Neural cell (in vitro differentiated cells): Measurements from ENCODE around the gene CHRNA4.

Source experiments
- CTCF ChIP-seq: fragments of 450-650 bp; IDR thresholded peaks from 2 replicates; pipeline ENCODE4 v1.5.1; 2014; ENCODE audit warnings: antibody characterized with exemption, mild to moderate bottlenecking, moderate library complexity; ENCODE audit not compliant: poor library complexity, severe bottlenecking
- EZH2 ChIP-seq: fragments of 200-600, 300-800 bp; shearing (Covaris generic), sonication (generic); IDR thresholded peaks from 2 replicates; pipeline ENCODE4 v1.6.1; 2014; ENCODE audit warnings: antibody characterized with exemption, low read length, borderline replicate concordance, mild to moderate bottlenecking; ENCODE audit not compliant: insufficient read depth, poor library complexity, severe bottlenecking
- POLR2AphosphoS5 ChIP-seq: IDR thresholded peaks from 2 replicates; pipeline ENCODE4 v1.6.1; 2012

DNA sequence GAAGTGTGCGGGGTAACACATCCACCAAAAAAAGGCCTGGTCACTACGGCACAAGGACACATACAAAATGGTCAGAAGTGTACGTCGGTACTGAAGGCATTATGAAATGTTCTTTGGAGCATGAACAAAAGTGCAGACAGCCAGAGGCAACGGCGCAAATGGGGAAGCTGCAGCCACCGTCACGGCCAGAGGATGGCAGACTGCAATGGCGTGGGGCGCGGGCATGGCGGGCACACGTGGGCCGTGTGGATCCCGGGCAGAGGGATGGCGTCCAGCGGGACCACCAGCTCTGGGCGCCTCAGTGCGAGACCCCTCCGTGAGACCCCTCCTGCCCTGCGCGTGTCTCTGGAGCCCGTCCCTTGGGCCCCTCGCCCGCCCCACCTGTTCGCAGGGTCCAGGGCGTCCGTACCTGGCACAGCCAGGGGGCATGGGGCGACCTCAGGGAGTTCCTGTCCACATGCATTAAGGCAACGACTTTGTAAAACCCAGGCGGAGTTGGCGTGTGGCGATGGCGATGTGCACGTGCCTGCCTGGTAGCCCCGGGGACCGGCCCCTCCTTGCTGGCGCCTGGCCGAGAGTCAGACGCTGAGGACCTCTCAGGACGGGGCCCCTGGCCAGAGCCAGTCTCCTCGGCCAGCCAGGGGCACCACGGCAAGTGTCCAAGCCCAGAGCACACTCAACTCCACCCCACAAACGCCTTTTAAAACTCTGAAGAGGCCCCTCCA is 39.5 kb upstream of the CHRNA4 start:
- TF ChIP-seq CTCF (no peak), EZH2 (no peak), POLR2AphosphoS5 (no peak)
